ENCODE measurements around the gene UGT1A8.
"Not testable (repeated sequence)": the region's sequence is repeated elsewhere in the genome, so short reads cannot be mapped to it uniquely, and the experiment has no call there.

UGT1A8 gene

DNA sequence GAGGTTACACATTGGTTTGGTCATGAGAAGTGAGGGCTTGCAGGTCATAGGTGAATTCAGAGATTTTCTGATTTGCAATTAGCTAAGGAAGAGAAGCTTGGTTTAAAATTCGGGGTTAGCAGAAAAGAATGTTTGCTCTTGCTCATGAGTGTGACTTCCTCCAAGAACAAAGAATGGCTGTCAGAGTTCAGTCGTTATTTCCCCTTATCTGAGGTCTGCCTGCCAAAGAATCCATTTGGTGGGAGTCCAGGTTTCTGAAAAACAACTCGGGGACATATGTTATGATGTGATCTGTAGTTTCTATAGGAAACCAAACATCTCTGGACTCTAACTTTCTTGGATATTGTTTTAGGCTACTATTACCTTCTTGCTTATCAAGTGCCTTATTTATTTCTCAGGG is 72.1 kb downstream of the UGT1A8 start:
- DNase-seq = no peak

- DNase-seq = no peak
Observed at GRCh38 chr2:233690444-233690843, 73.0 kb downstream of the UGT1A8 start.

- no peak for DNase-seq
Observed at GRCh38 chr2:233691443-233692433, 74.3 kb downstream of the UGT1A8 start.

GRCh38 chr2:233692648-233693047 is 75.2 kb downstream of the UGT1A8 start, which contains the start of gene UGT1A6:
Gene UGT1A6 (plus strand): TSS chr2:233692890. CDS start chr2:233693005, 115 bp downstream.
- no peak for DNase-seq

GRCh38 chr2:233693963-233694362 is 76.5 kb downstream of the UGT1A8 start:
- no peak for DNase-seq

DNA sequence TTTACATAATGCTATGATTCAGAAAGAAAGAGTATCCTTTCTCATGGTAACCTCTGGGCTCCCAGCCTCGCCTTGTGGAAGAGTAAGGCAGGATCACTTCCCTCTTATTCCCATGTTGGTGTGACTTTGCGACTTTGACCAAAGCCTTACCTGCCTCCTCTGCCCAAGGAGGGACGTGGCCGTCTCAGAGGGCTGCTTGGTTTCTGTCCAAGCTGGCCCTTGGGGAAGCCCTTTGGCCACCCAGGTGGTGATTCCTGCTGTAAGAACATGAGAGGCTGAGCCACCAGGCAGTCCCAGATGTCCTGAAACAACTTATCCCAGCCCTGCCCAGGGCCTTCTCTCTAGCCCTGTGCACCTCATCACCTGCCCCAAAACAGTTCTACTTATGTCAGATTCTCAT is 81.3 kb downstream of the UGT1A8 start:
- no peak for DNase-seq

GRCh38 chr2:233699424-233700027 is 82.1 kb downstream of the UGT1A8 start:
- DNase-seq = no peak

DNA sequence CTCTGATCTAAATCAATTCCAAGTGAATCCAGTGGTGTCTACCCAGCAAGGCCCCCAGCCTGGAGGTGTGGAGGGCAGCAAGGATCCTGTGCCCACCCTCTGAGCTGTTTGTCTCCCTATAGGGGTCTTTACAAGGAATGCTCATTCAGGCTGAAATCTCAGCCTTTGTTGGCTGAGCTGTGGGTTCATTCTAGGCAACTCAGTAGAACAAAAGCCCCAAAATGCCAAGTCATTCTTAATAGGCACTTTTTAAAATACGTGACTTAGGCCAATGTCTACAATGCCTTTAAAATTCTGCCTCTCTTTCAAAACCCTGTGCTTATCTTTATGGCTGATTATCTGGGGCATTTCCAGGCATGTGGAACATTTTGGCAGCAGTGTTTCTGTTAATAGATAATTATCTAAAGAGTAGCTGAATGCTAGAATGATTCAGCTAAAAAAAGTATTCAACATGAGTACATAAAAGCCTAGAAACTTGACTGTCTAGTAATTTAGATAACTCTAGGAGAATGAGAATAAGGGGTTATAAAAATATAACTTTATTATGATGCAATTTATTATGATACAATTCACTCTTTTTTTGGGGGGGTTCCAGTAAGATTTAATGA is 82.7 kb downstream of the UGT1A8 start:
- DNase-seq = peak; percentile 24

DNA sequence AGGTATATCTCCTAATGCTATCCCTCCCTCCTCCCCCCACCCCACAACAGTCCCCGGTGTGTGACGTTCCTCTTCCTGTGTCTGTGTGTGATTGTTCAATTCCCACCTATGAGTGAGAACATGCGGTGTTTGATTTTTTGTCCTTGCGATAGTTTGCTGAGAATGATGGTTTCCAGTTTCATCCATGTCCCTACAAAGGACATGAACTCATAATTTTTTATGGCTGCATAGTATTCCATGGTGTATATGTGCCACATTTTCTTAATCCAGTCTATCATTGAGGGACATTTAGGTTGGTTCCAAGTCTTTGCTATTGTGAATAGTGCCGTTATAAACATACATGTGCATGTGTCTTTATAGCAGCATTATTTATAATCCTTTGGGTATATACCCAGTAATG is 83.4 kb downstream of the UGT1A8 start:
- DNase-seq = not testable (repeated sequence)

DNA sequence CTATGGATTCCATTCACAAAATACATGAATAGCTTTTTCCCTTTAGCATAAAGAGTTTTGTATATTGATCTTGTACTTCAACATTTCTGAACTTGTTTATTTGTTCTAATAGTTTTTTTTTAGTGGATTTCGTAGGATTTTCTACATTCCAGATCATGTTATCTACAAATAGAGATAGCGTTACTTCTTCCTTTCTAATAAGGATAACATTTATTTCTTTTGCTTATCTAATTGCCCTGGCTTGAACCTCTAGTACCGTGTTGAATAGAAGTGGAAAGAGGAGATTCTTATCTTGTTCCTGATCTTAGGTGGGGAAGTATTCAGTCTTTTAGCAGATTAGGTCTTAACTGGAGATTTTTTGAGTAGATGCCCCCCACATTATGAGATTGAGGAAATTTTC is 84.8 kb downstream of the UGT1A8 start:
- no peak for DNase-seq

- DNase-seq = no peak
Observed at GRCh38 chr2:233705911-233706506, 88.6 kb downstream of the UGT1A8 start.

GRCh38 chr2:233706720-233707119 is 89.3 kb downstream of the UGT1A8 start:
- peak; percentile 12 for DNase-seq

DNA sequence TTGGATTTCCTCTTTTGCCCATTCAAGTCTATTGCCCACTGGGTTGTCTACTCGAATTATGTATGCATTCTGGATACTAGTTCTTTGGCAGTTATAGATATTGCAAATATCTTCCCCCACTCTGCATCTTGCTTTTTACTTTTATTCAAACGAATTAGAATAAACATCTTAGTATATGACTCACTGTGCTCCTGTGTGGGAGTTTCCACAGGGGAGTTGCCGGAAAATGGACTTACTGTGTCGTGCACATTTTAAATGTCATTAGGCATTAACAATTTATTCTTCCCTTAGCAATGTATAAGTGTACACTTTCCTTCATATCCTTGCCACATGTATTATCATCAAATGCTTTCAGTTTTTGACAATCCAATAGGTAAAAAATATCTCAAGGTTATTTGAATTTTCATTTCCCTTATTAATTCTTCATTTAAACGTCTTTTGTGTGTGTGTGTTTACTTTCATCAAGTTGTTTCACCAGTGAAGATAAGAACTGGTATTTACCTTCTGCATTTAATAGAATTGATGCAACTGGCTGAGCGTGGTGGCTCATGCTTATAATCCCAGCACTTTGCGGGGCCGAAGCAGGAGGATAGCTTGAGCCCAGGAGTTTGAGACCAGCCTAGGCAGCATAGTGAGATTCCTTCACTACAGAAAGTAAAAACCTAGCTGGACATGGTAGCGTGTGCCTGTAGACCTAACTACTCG is 90.7 kb downstream of the UGT1A8 start:
- DNase-seq = no peak

DNA sequence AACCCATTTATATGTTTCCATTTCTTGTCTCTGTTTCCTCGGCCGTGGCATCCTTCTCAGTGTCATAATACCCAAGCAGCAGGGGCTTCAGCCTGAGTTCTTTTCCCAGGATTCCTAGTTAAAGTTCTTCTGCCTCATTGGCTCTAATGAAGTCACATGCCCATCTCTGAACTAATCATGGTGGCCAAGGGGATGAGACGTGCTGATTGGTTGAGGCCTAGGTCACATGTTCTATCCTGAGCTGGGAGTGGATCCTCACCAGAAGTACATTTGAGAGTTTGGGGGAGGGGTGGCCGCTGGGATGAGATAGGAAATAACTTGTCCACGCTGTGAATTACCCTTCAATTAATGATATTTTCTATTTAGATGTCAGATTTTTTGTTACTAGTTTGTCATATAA is 91.5 kb downstream of the UGT1A8 start:
- no peak for DNase-seq

GRCh38 chr2:233711312-233712008 is 94.0 kb downstream of the UGT1A8 start:
- DNase-seq = peak; percentile 75

DNA sequence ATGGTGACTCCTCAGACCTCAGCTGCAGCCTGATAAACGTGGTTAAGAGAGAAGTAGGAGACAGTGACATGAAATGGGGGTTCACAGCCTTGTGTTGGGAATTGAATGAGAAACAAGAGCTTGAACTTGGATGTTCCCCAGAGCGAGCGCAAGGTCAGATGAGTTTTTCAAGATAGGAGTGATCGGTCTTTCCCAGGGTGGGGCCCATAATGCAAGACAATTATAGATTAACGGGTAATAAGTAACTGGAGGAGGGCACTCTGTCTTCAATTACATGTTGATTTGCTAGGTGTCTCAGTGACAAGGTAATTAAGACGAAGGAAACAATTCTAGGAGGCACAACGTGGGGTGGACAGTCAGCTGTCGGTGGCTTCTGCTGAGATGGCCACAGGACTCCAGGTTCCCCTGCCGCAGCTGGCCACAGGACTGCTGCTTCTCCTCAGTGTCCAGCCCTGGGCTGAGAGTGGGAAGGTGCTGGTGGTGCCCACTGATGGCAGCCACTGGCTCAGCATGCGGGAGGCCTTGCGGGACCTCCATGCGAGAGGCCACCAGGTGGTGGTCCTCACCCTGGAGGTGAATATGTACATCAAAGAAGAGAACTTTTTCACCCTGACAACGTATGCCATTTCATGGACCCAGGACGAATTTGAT is 95.3 kb downstream of the UGT1A8 start, which contains the start of gene UGT1A5:
Gene UGT1A5 (plus strand): TSS at position 297 of the 651 bp plus-strand sequence. CDS start 85 bp downstream, at position 382.
- no peak for DNase-seq

GRCh38 chr2:233713262-233713615 is 95.8 kb downstream of the UGT1A8 start:
- no peak for DNase-seq

DNA sequence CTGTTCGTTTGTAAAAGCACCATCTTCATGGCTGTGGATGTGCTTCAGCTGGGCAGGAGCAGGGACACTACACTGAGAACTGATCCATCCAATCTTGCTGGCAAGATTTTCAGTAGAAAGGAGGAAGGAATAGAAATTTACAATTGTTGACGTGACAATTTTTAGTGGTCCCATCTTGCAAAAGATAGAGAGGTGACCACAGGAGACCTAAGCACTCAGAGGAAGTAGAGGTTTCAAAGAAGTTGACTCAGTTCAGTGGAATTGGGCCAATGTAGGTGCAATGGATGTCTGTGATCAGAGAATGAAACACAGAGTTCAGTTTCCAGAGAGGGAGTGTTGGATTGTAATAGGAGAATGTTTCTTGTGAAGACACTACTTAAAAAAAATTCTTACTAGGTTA is 96.7 kb downstream of the UGT1A8 start:
- DNase-seq = no peak

DNA sequence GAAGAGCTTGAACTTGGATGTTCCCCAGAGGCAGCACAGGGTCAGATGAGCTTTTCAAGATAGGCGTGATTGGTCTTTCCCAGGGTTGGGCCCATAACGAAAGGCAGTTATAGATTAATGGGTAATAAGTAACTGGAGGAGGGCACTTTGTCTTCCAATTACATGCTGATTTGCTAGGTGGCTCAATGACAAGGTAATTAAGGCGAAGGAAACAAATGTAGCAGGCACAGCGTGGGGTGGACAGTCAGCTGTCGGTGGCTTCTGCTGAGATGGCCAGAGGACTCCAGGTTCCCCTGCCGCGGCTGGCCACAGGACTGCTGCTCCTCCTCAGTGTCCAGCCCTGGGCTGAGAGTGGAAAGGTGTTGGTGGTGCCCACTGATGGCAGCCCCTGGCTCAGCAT is 101.1 kb downstream of the UGT1A8 start, which contains the start of gene UGT1A4:
Gene UGT1A4 (plus strand): TSS at position 185 of the 400 bp plus-strand sequence. CDS start 85 bp downstream, at position 270.
- DNase-seq = no peak

DNA sequence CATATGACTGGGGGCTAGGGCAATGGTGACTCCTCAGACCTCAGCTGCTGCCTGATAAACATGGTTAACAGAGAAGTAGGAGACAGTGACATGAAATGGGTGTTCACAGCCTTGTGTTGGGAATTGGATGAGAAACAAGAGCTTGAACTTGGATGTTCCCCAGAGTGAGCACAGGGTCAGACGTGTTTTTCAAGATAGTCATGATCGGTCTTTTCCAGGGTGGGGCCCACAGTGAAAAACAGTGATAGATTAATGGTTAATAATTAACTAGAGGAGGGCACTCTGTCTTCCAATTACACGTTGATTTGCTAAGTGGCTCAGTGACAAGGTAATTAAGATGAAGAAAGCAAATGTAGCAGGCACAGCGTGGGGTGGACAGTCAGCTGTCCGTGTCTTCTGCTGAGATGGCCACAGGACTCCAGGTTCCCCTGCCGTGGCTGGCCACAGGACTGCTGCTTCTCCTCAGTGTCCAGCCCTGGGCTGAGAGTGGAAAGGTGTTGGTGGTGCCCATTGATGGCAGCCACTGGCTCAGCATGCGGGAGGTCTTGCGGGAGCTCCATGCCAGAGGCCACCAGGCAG is 111.4 kb downstream of the UGT1A8 start, which contains the start of gene UGT1A3:
Gene UGT1A3 (plus strand): TSS at position 320 of the 579 bp plus-strand sequence. CDS start 85 bp downstream, at position 405.
- DNase-seq = no peak
